Right atrium auricular region (tissue), 2 donors: ENCODE measurements around the gene SLC35E1. TPM values are rescaled to one million over a fixed set of nuclear protein-coding genes. Genes with fewer than 3 reads are reported as not detected.

Source experiments
- DNase-seq: peaks from one replicate; pipeline ENCODE4 v3.0.0-alpha.2; 2019; ENCODE audit warnings: low spot score
- H3K27ac ChIP-seq, 2 donors: fragments of 200-600 bp; sonication (generic); 1 replicate in 1 of 2; 2 replicates in 1 of 2; pipeline ENCODE4 v1.5.1; 2016 to 2019
- H3K27me3 ChIP-seq, 2 donors: fragments of 200-600 bp; sonication (generic); one replicate each; pipeline versions ENCODE4 v1.5.1 to v1.6.0; 2017 to 2019
- H3K36me3 ChIP-seq: fragments of 200-600 bp; sonication (generic); one replicate; pipeline ENCODE4 v1.5.1; 2016
- H3K4me1 ChIP-seq, 2 donors: fragments of 200-600 bp; sonication (generic); one replicate each; pipeline versions ENCODE4 v1.5.1 to v1.6.0; 2017 to 2019
- H3K4me3 ChIP-seq, 2 donors: fragments of 200-600 bp; sonication (generic); 1 replicate in 1 of 2; 2 replicates in 1 of 2; pipeline ENCODE4 v1.5.1; 2017 to 2019; ENCODE audit warnings: mild to moderate bottlenecking in 1 of 2, moderate library complexity in 1 of 2
- H3K9me3 ChIP-seq, 2 donors: fragments of 200-600 bp; sonication (generic); one replicate each; pipeline ENCODE4 v1.5.1; 2019
- total RNA-seq, 2 donors: library from RNA; depleted of rRNA; stranded (reverse); fragments of >200 nt; gene quantifications; one replicate each; pipeline ENCODE4 v1.1.0, GENCODE V29; 2016
- TF ChIP-seq, protein P1 (sequence below), 2 donors: fragments of 200-600 bp; sonication (generic); IDR thresholded peaks; one replicate each; pipeline ENCODE4 v1.5.1; 2019; ENCODE audit warnings: antibody characterized with exemption in 2 of 2

The SLC35E1 gene
- total RNA-seq, 2 donors from 2014 or later = 27.5 to 34.9 TPM

DNA sequence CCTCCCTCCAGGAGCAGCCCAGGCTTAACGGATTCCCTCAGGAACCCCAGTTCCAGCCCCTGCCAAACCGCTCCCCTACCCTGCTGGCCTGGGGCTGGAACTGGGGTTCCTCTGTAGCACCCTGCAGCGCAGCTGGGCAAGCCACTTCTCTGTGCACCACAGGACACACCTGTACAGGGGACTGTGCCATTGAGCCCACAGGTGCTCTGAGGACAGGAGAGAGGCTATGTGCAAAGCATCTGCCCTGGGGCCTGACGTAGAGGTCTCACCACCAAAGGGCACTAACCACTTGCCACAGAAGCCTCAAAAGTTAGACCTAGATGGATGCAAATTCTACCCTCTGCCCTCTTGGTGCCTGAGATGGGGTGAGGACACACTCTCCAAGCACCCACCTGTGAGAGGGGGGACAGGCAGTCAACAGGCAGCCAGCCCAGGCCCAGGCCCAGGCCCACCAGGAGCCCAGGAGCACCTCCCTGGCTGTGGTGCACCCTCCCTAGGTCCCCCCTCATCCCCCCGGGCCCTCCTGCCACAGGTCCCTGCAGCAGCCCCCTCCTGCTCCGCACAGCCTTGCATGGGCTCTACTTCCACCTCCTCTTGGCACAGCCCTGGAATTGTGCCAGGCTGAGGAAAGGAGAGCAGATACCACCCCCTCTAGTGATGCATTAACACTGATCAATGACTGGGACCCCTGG lies 27.6 kb upstream of the SLC35E1 start:
- Histone ChIP-seq H3K4me1 (peaks cover 0 to 65% of the 10 kb centered on the region in 2 donors), H3K9me3 (no peaks in the 10 kb centered on the region), H3K4me3 (no peak overlapping the region), H3K27me3 (no peaks in the 10 kb centered on the region), H3K27ac (no peak overlapping the region), H3K36me3 (no peaks in the 10 kb centered on the region)
- TF ChIP-seq, protein P1, sequence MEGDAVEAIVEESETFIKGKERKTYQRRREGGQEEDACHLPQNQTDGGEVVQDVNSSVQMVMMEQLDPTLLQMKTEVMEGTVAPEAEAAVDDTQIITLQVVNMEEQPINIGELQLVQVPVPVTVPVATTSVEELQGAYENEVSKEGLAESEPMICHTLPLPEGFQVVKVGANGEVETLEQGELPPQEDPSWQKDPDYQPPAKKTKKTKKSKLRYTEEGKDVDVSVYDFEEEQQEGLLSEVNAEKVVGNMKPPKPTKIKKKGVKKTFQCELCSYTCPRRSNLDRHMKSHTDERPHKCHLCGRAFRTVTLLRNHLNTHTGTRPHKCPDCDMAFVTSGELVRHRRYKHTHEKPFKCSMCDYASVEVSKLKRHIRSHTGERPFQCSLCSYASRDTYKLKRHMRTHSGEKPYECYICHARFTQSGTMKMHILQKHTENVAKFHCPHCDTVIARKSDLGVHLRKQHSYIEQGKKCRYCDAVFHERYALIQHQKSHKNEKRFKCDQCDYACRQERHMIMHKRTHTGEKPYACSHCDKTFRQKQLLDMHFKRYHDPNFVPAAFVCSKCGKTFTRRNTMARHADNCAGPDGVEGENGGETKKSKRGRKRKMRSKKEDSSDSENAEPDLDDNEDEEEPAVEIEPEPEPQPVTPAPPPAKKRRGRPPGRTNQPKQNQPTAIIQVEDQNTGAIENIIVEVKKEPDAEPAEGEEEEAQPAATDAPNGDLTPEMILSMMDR (IDR thresholded peaks at IDR 0.05) = no peak
- no peak for DNase-seq

GRCh38 chr19:16598848-16599247 lies 26.6 kb upstream of the SLC35E1 start:
- DNase-seq = no peak
- Histone ChIP-seq H3K27ac (peak overlapping the region; percentile 6 to 38), H3K36me3 (no peaks in the 10 kb centered on the region), H3K4me1 (peaks cover 0 to 71% of the 10 kb centered on the region in 2 donors), H3K4me3 (no peak overlapping the region), H3K27me3 (no peaks in the 10 kb centered on the region), H3K9me3 (no peaks in the 10 kb centered on the region)
- TF ChIP-seq, protein P1 (IDR thresholded peaks at IDR 0.05) = no peak

GRCh38 chr19:16596399-16596798 lies 24.2 kb upstream of the SLC35E1 start:
- Histone ChIP-seq H3K36me3 (no peaks in the 10 kb centered on the region), H3K27me3 (no peaks in the 10 kb centered on the region), H3K27ac (no peak overlapping the region), H3K4me1 (peaks cover 0 to 74% of the 10 kb centered on the region in 2 donors), H3K4me3 (no peak overlapping the region), H3K9me3 (no peaks in the 10 kb centered on the region)
- DNase-seq = no peak
- TF ChIP-seq, protein P1 (IDR thresholded peaks at IDR 0.05) = no peak

DNA sequence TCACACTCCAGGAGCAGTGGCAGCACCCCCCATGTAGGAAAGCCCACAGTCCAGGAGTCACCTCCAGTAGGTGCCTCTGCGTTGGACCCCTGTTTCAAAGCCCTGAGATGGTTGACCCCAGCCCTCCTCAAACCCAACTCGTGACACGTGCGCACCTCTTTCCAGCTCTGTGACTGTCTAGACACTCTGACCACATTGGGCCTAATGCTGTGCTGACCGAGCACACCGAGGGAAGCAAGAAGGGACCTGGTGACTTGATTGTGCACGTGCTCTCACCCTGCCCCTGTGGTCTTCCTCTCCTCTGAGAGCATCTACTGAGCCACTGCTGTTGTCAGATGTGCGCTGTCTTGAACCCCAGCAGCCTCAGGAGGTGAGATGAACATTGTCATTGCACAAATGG lies 22.9 kb upstream of the SLC35E1 start:
- Histone ChIP-seq H3K27me3 (no peaks in the 10 kb centered on the region), H3K9me3 (no peaks in the 10 kb centered on the region), H3K36me3 (no peaks in the 10 kb centered on the region), H3K27ac (no peak overlapping the region), H3K4me1 (peaks cover 0 to 72% of the 10 kb centered on the region in 2 donors), H3K4me3 (no peak overlapping the region)
- no peak for DNase-seq
- TF ChIP-seq, protein P1 (IDR thresholded peaks at IDR 0.05) = no peak

DNA sequence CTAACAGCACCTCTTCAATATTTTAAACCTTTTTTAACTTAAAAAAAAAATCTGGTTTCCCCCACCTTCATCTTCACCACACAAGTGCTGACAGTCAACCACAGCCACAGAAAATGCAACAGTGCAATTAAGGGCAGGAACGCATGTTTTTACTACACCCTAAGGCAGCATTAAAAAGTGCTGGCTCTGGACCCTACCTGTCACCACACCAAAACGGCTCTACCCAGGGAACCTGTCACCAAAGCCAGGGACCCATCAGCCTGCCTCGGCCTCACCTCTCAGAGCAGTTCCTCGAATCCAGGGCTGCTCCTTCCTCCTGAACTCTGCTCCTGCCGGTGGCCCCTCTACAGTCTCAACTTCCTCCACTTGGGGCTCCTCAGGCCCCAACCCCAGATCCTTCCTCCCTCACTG lies 22.5 kb upstream of the SLC35E1 start:
- H3K36me3 ChIP-seq = no peaks in the 10 kb centered on the region
- H3K9me3 ChIP-seq = no peaks in the 10 kb centered on the region
- H3K4me1 ChIP-seq = peaks cover 0 to 72% of the 10 kb centered on the region in 2 donors
- H3K27me3 ChIP-seq = no peaks in the 10 kb centered on the region
- no peak overlapping the region for H3K27ac ChIP-seq
- no peak for DNase-seq
- TF ChIP-seq, protein P1 (IDR thresholded peaks at IDR 0.05) = no peak
- no peak overlapping the region for H3K4me3 ChIP-seq

DNA sequence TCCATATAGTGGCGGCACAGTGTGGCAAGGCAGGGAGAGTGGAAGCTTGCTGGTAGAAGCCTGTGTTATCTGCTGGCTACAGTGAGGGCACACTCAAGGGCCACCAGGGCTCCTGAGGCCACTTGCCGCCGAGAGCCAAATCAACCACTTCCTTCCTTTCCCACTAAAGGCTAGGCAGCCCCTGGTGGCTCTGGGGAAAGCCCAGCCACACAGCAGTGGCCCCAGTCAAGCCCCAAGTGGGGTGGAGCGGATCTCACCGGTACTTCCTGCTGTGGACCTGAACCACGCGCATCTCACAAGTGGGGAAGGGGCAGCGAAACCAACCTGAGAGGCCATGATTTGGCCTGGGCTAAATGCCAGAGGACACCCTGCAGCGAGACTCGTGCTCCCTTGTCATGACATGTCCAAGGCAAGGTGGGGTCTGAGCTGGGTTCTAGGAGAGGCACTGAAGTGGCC lies 21.9 kb upstream of the SLC35E1 start:
- peaks cover 0 to 72% of the 10 kb centered on the region in 2 donors for H3K4me1 ChIP-seq

More for the DNA sequence above, 21.9 kb upstream of the SLC35E1 start:
- DNase-seq = no peak
- Histone ChIP-seq H3K27me3 (no peaks in the 10 kb centered on the region), H3K4me3 (no peak overlapping the region), H3K27ac (no peak overlapping the region), H3K9me3 (no peaks in the 10 kb centered on the region), H3K36me3 (no peaks in the 10 kb centered on the region)
- TF ChIP-seq, protein P1 (IDR thresholded peaks at IDR 0.05) = no peak
